Endothelial cell of umbilical vein (primary cell): Measurements from ENCODE around the gene ASIP. TPM values are rescaled to one million over a fixed set of nuclear protein-coding genes. Genes with fewer than 3 reads are reported as not detected.
"Not testable (repeated sequence)": the region's sequence is repeated elsewhere in the genome, so short reads cannot be mapped to it uniquely, and the experiment has no call there.

Experiments
- BruUV-seq: library from RNA; stranded (reverse); fragments of 400-500 nt; replicated peaks from 2 replicates; lab custom pipeline; 2021; lab: Mats Ljungman, UMichigan
- CTCF ChIA-PET: fragments of 300-600, 350-600 bp; sonication (Branson Sonifier 250); formaldehyde crosslinking; loops from one replicate; lab custom pipeline; 2021; ENCODE audit warnings: antibody characterized with exemption, inconsistent platforms; lab: Charles Lee
- POLR2A ChIA-PET: fragments of 300-600, 350-600 bp; sonication (Branson Sonifier 250); formaldehyde crosslinking; loops from one replicate; lab custom pipeline; 2021; ENCODE audit warnings: antibody characterized with exemption, inconsistent platforms; lab: Charles Lee
- DNase-seq: peaks from one replicate; pipeline ENCODE4 v3.0.0-alpha.2; 2011; ENCODE audit warnings: low read depth, low spot score
- FAIRE-seq: peaks from 2 replicates; lab custom pipeline; 2011; peaks lifted over from hg19 to GRCh38; lab: Jason Lieb, UNC
- H2AFZ ChIP-seq: 2 replicates; pipeline ENCODE4 v1.6.0; 2012; ENCODE audit warnings: low read depth, low read length, control low read depth, inconsistent platforms
- H3K27ac ChIP-seq: 2 replicates; pipeline ENCODE4 v1.5.1; 2011; ENCODE audit warnings: low read depth, mild to moderate bottlenecking, control low read depth, low read length, moderate library complexity; ENCODE audit not compliant: insufficient read depth
- H3K27me3 ChIP-seq, 2 experiments: 2 replicates each; pipeline versions ENCODE4 v1.6.0 to v1.6.1; 2011; ENCODE audit warnings: low read length in 2 of 2, mixed read lengths in 1 of 2; ENCODE audit not compliant: control insufficient read depth in 2 of 2, insufficient read depth in 2 of 2
- H3K36me3 ChIP-seq, 2 experiments: 2 replicates in 1 of 2; 3 replicates in 1 of 2; pipeline ENCODE4 v1.5.1; 2011; ENCODE audit warnings: low read length in 2 of 2, mild to moderate bottlenecking in 1 of 2, moderate library complexity in 1 of 2; ENCODE audit not compliant: control insufficient read depth in 2 of 2, insufficient read depth in 2 of 2; ENCODE audit errors: extremely low read depth in 1 of 2
- H3K4me1 ChIP-seq: 3 replicates; pipeline ENCODE4 v1.5.1; 2011; ENCODE audit warnings: mild to moderate bottlenecking, low read length; ENCODE audit not compliant: control insufficient read depth, insufficient read depth; ENCODE audit errors: extremely low read depth
- H3K4me2 ChIP-seq: 2 replicates; pipeline ENCODE4 v1.6.1; 2011; ENCODE audit warnings: low read length, control low read depth, mixed read lengths; ENCODE audit not compliant: insufficient read depth
- H3K4me3 ChIP-seq, 3 experiments: fragments of 200-600 bp in 1 of 3; sonication (generic), shearing (Covaris generic) in 1 of 3; replicated peaks in 1 of 3; 2 replicates each; pipeline ENCODE4 v1.5.1; 2011 to 2016; ENCODE audit warnings: control low read depth in 3 of 3, low read length in 3 of 3, mild to moderate bottlenecking in 2 of 3, inconsistent platforms in 1 of 3, low read depth in 1 of 3, moderate library complexity in 1 of 3; ENCODE audit not compliant: insufficient read depth in 1 of 3
- H3K79me2 ChIP-seq: 2 replicates; pipeline ENCODE4 v1.6.0; 2012; ENCODE audit warnings: low read length, inconsistent platforms; ENCODE audit not compliant: control insufficient read depth, insufficient read depth
- H3K9ac ChIP-seq: replicated peaks from 2 replicates; pipeline ENCODE3; 2011; ENCODE audit warnings: low read length, control low read depth; ENCODE audit not compliant: insufficient read depth; ENCODE audit errors: extremely low read depth
- H3K9me1 ChIP-seq: replicated peaks from 3 replicates; pipeline ENCODE4 v1.6.0; 2011; ENCODE audit warnings: mild to moderate bottlenecking, low read length; ENCODE audit not compliant: control insufficient read depth, insufficient read depth; ENCODE audit errors: extremely low read depth
- H3K9me3 ChIP-seq: replicated peaks from 2 replicates; pipeline ENCODE4 v1.5.1; 2012; ENCODE audit warnings: low read length, inconsistent platforms; ENCODE audit not compliant: control insufficient read depth, insufficient read depth
- H4K20me1 ChIP-seq: replicated peaks from 2 replicates; pipeline ENCODE3; 2011; ENCODE audit warnings: mild to moderate bottlenecking, low read length; ENCODE audit not compliant: control insufficient read depth, insufficient read depth; ENCODE audit errors: extremely low read depth
- CTCF ChIP-seq, 2 donors: IDR thresholded peaks; 1 replicate in 1 of 2; 2 replicates in 1 of 2; pipeline ENCODE4 v1.5.1; 2011; ENCODE audit warnings: low read length in 2 of 2, mild to moderate bottlenecking in 2 of 2, moderate library complexity in 2 of 2, control low read depth in 1 of 2, inconsistent platforms in 1 of 2, low read depth in 1 of 2; ENCODE audit not compliant: insufficient read depth in 1 of 2; ENCODE audit errors: extremely low read depth in 1 of 2
- EZH2 ChIP-seq: IDR thresholded peaks from 2 replicates; pipeline ENCODE4 v1.6.1; 2012; ENCODE audit warnings: borderline replicate concordance, low read depth, mild to moderate bottlenecking, moderate library complexity, low read length, inconsistent platforms; ENCODE audit not compliant: severe bottlenecking
- FOS ChIP-seq: IDR thresholded peaks from 2 replicates; pipeline ENCODE4 v1.6.1; 2011; ENCODE audit warnings: mild to moderate bottlenecking, low read length, moderate library complexity, borderline replicate concordance; ENCODE audit not compliant: insufficient read depth
- GATA2 ChIP-seq: IDR thresholded peaks from 2 replicates; pipeline ENCODE4 v1.7.0; 2011; ENCODE audit warnings: low read depth, mild to moderate bottlenecking, moderate library complexity, mixed read lengths, low read length; ENCODE audit not compliant: insufficient read length, insufficient read depth
- JUN ChIP-seq: IDR thresholded peaks from 2 replicates; pipeline ENCODE4 v1.6.1; 2011; ENCODE audit warnings: borderline replicate concordance, low read depth; ENCODE audit not compliant: insufficient read length, insufficient read depth
- MYC ChIP-seq: IDR thresholded peaks from one replicate; pipeline ENCODE4 v1.6.1; 2011; ENCODE audit warnings: mild to moderate bottlenecking, low read depth, low read length
- POLR2A ChIP-seq: IDR thresholded peaks from 2 replicates; pipeline ENCODE4 v1.6.1; 2012; ENCODE audit warnings: low read depth, mild to moderate bottlenecking, control low read depth, low read length
- POLR2AphosphoS5 ChIP-seq: IDR thresholded peaks from 2 replicates; pipeline ENCODE4 v1.6.1; 2012; ENCODE audit warnings: low read depth, mild to moderate bottlenecking, control low read depth, low read length, moderate library complexity; ENCODE audit not compliant: insufficient read depth
- dilution Hi-C: fragments of 300-500 bp; cut with MboI; formaldehyde crosslinking; loops from one replicate; pipeline ENCODE4 v1.15.0; 2019; ENCODE audit warnings: low sequenced_read_pairs; ENCODE audit not compliant: extremely low pct_ligation_motif_present
- intact Hi-C: fragments of 100-400 bp; cut with micrococcal nuclease; formaldehyde crosslinking; loops from one replicate; pipeline ENCODE4 v1.10.0; 2022
- polyA plus RNA-seq, 4 experiments: library from polyadenylated mRNA; depleted of rRNA in 3 of 4; stranded (reverse) in 3 of 4; unstranded in 1 of 4; fragments of >200 nt; gene quantifications; 2 replicates each; pipeline versions ENCODE4 v1.2.1 to v1.2.3, GENCODE V29; 2011 to 2012; ENCODE audit warnings: missing spikeins in 1 of 4
- total RNA-seq: library from RNA; stranded (reverse); gene quantifications from 2 replicates; pipeline ENCODE4 v1.2.3, GENCODE V29; 2021
- TF ChIP-seq, protein P1 (sequence below): IDR thresholded peaks from 2 replicates; pipeline ENCODE4 v1.6.1; 2011; ENCODE audit not compliant: insufficient read depth, insufficient read length

The ASIP gene
- total and polyA plus RNA-seq, 2 donors (not counting 3 experiments of a cell fraction or from before 2014, with no cell fraction given) = not detected

- no peak overlapping the region for H3K9ac ChIP-seq
- no peaks in the 10 kb centered on the region for H3K9me3 ChIP-seq
- dilution Hi-C loops (no loop called here), intact Hi-C loops (no loop called here)
- no peaks in the 10 kb centered on the region for H3K27me3 ChIP-seq
- peaks cover 31% of the 10 kb centered on the region for H3K79me2 ChIP-seq
- no peak overlapping the region for H3K27ac ChIP-seq
- ChIA-PET POLR2A (no interaction called here), CTCF (interaction anchor here (1.5 to 4.3 kb wide), 3 partner anchors 8 to 106 kb away, joined by 5 to 18 read pairs (median 6); no protein-coding TSS in a partner anchor)
- H4K20me1 ChIP-seq = no peaks in the 10 kb centered on the region
- no peak for FAIRE-seq
- H3K9me1 ChIP-seq = no peaks in the 10 kb centered on the region
- no peak overlapping the region for H3K4me3 ChIP-seq
- TF ChIP-seq JUN (no peak), FOS (no peak), EZH2 (no peak), POLR2A (no peak), POLR2AphosphoS5 (no peak), GATA2 (no peak), MYC (no peak), CTCF (IDR thresholded peaks at IDR 0.05; ENCODE audit: extremely low read depth in 1 of 2, insufficient read depth in 1 of 2, low read depth in 1 of 2, low read length in 2 of 2) (no peak)
- TF ChIP-seq, protein P1, sequence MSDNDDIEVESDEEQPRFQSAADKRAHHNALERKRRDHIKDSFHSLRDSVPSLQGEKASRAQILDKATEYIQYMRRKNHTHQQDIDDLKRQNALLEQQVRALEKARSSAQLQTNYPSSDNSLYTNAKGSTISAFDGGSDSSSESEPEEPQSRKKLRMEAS = no peak
- BruUV-seq = no TSS peak
- H3K4me2 ChIP-seq = no peak overlapping the region
- peaks cover 0 to under 1% of the 10 kb centered on the region in 2 experiments for H3K36me3 ChIP-seq
- no peak for DNase-seq
- no peak overlapping the region for H2AFZ ChIP-seq
- H3K4me1 ChIP-seq = peaks cover under 1% of the 10 kb centered on the region
Measured at GRCh38 chr20:34296468-34296867, 55.2 kb downstream of the ASIP start.

- FAIRE-seq, H3K4me1 ChIP-seq, POLR2A ChIA-PET, H4K20me1 ChIP-seq, H3K27ac ChIP-seq, H3K4me2 ChIP-seq, BruUV-seq, intact Hi-C loops, H2AFZ ChIP-seq, DNase-seq, H3K9ac ChIP-seq, H3K9me3 ChIP-seq, H3K4me3 ChIP-seq, dilution Hi-C loops, H3K9me1 ChIP-seq, H3K36me3 ChIP-seq, H3K27me3 ChIP-seq: not testable (repeated sequence)
- CTCF ChIA-PET = interaction anchor here (1.4 to 4.3 kb wide), 3 partner anchors 10 to 108 kb away, joined by 5 to 18 read pairs (median 6); no protein-coding TSS in a partner anchor
- H3K79me2 ChIP-seq = peaks cover 44% of the 10 kb centered on the region
Measured at GRCh38 chr20:34298294-34298784, 57.1 kb downstream of the ASIP start.
